OCI-LY7 (cell line): ENCODE data around the gene B4GAT1. TPM values are rescaled to one million over a fixed set of nuclear protein-coding genes. Genes with fewer than 3 reads are reported as not detected.

ENCODE experiments used
- BruUV-seq: library from RNA; stranded (reverse); fragments of 400-500 nt; replicated peaks from 2 replicates; lab custom pipeline; 2021; lab: Mats Ljungman, UMichigan
- CTCF ChIA-PET: fragments of 300-600 bp; sonication (Branson Sonifier 250); formaldehyde crosslinking; loops from one replicate; lab custom pipeline; 2022; ENCODE audit warnings: antibody characterized with exemption; ENCODE audit not compliant: unreplicated experiment; lab: Charles Lee
- POLR2A ChIA-PET: fragments of 300-600 bp; sonication (Branson Sonifier 250); formaldehyde crosslinking; loops from one replicate; lab custom pipeline; 2022; ENCODE audit warnings: antibody characterized with exemption; lab: Charles Lee
- DNase-seq: peaks from one replicate; pipeline ENCODE4 v3.0.0-alpha.2; 2015; ENCODE audit warnings: low spot score
- H2AFZ ChIP-seq: fragments of 200-600 bp; sonication (generic), shearing (Covaris generic); 2 replicates; pipeline ENCODE4 v1.6.1; 2014; ENCODE audit warnings: mild to moderate bottlenecking, antibody characterized with exemption, low read length, moderate library complexity
- H3K27ac ChIP-seq: fragments of 200-600 bp; sonication (generic); 2 replicates; pipeline ENCODE4 v1.5.1; 2014; ENCODE audit warnings: mixed run types, low read depth, mild to moderate bottlenecking, moderate library complexity, low read length, inconsistent platforms; ENCODE audit not compliant: poor library complexity, severe bottlenecking
- H3K36me3 ChIP-seq: fragments of 200-600 bp; sonication (generic); 2 replicates; pipeline ENCODE4 v1.6.1; 2014; ENCODE audit warnings: mild to moderate bottlenecking, antibody characterized with exemption, low read length, moderate library complexity, mixed read lengths; ENCODE audit not compliant: insufficient read depth
- H3K4me1 ChIP-seq: fragments of 200-600 bp; sonication (generic); 2 replicates; pipeline ENCODE4 v1.5.1; 2014; ENCODE audit warnings: mild to moderate bottlenecking, low read length; ENCODE audit not compliant: insufficient read depth, poor library complexity, severe bottlenecking
- H3K4me2 ChIP-seq: fragments of 200-600 bp; sonication (generic); 2 replicates; pipeline ENCODE4 v1.6.1; 2014; ENCODE audit warnings: mild to moderate bottlenecking, low read length
- H3K4me3 ChIP-seq: fragments of 200-600 bp; sonication (generic); 2 replicates; pipeline ENCODE4 v1.5.1; 2014; ENCODE audit warnings: mild to moderate bottlenecking, low read depth, low read length; ENCODE audit not compliant: poor library complexity, severe bottlenecking
- H3K79me2 ChIP-seq: fragments of 200-600 bp; sonication (generic); 2 replicates; pipeline ENCODE4 v1.6.1; 2016; ENCODE audit warnings: low read depth, mild to moderate bottlenecking, low read length, moderate library complexity, mixed read lengths; ENCODE audit not compliant: insufficient read depth
- H3K9me2 ChIP-seq: fragments of 200-600 bp; sonication (generic); 2 replicates; pipeline ENCODE4 v1.6.1; 2016; ENCODE audit warnings: mild to moderate bottlenecking, low read length, mixed read lengths; ENCODE audit not compliant: insufficient read depth
- H3K9me3 ChIP-seq: fragments of 200-600 bp; sonication (generic); 2 replicates; pipeline ENCODE4 v1.6.1; 2014; ENCODE audit warnings: mild to moderate bottlenecking, mixed run types, low read length, mixed read lengths
- H4K20me1 ChIP-seq: fragments of 200-600 bp; sonication (generic); 2 replicates; pipeline ENCODE4 v1.6.1; 2014; ENCODE audit warnings: mild to moderate bottlenecking, antibody characterized with exemption, low read length, moderate library complexity, mixed read lengths; ENCODE audit not compliant: insufficient read depth
- EZH2phosphoT487 ChIP-seq: fragments of 200-600 bp; sonication (generic); IDR thresholded peaks from 2 replicates; pipeline ENCODE4 v1.6.1; 2018; ENCODE audit warnings: low read depth, borderline replicate concordance, mild to moderate bottlenecking, mixed run types, antibody characterized with exemption, low read length, moderate library complexity, mixed read lengths
- intact Hi-C: fragments of 100-400 bp; cut with micrococcal nuclease; formaldehyde crosslinking; loops from one replicate; pipeline ENCODE4 v1.10.0; 2022; ENCODE audit not compliant: unreplicated experiment
- total RNA-seq, 2 experiments: library from RNA; depleted of rRNA in 1 of 2; stranded (reverse); fragments of >200 nt in 1 of 2; shearing (Covaris generic) in 1 of 2; gene quantifications; 2 replicates each; pipeline ENCODE4 v1.2.3, GENCODE V29; 2014 to 2022
- TF ChIP-seq, protein P1 (sequence below): fragments of 200-600 bp; sonication (generic); conservative IDR thresholded peaks from 2 replicates; pipeline ENCODE4 v1.5.1; 2014; ENCODE audit warnings: mild to moderate bottlenecking, antibody characterized with exemption, low read length, moderate library complexity, mixed read lengths

The B4GAT1 gene
- total RNA-seq, 2 experiments from 2014 or later: 9.8 to 11.7 TPM

DNA sequence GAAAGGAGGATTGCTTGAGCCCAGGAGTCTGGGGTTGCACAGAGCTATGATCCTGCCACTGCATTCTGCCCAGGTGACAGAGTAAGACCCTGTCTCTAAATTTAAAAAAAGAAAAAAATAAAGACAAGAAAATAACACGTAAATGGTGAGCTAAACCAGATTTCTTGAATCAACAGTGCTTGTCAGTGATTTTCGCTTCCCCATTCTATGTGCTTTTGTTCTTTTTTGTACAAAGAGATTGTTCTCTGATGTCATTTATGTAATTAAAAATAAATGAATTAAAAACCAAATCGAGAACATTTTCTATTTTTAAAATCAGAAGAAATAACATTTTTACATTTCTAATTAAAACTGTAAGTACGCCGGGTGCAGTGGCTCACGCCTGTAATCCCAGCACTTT, 43.9 kb upstream of the B4GAT1 start:
- ChIA-PET POLR2A (interaction anchor here (0.6 to 2.2 kb wide), 3 partner anchors 9 to 75 kb away, joined by 3 to 13 read pairs (median 3); partner anchors contain the start of genes PELI3 and SLC29A2), CTCF (interaction anchor here (0.8 kb wide), 1 partner anchor 13 kb away, joined by 6 read pairs; no protein-coding TSS in a partner anchor)
- H3K27ac ChIP-seq: peak overlapping the region; percentile 50
- no peaks in the 10 kb centered on the region for H3K36me3 ChIP-seq
- intact Hi-C loops: no loop called here
- no peaks in the 10 kb centered on the region for H3K9me3 ChIP-seq
- TF ChIP-seq, protein P1, sequence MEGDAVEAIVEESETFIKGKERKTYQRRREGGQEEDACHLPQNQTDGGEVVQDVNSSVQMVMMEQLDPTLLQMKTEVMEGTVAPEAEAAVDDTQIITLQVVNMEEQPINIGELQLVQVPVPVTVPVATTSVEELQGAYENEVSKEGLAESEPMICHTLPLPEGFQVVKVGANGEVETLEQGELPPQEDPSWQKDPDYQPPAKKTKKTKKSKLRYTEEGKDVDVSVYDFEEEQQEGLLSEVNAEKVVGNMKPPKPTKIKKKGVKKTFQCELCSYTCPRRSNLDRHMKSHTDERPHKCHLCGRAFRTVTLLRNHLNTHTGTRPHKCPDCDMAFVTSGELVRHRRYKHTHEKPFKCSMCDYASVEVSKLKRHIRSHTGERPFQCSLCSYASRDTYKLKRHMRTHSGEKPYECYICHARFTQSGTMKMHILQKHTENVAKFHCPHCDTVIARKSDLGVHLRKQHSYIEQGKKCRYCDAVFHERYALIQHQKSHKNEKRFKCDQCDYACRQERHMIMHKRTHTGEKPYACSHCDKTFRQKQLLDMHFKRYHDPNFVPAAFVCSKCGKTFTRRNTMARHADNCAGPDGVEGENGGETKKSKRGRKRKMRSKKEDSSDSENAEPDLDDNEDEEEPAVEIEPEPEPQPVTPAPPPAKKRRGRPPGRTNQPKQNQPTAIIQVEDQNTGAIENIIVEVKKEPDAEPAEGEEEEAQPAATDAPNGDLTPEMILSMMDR: no peak
- no peak overlapping the region for H3K4me3 ChIP-seq
- peak overlapping the region; percentile 72; the same call in 1 of the 2 replicates for H2AFZ ChIP-seq
- H3K4me1 ChIP-seq: peaks cover 24% of the 10 kb centered on the region
- BruUV-seq: no TSS peak
- no peaks in the 10 kb centered on the region for H3K79me2 ChIP-seq
- no peaks in the 10 kb centered on the region for H4K20me1 ChIP-seq
- H3K4me2 ChIP-seq: peak overlapping the region; percentile 63
- DNase-seq: peak; percentile 67
- H3K9me2 ChIP-seq: no peaks in the 10 kb centered on the region

DNA sequence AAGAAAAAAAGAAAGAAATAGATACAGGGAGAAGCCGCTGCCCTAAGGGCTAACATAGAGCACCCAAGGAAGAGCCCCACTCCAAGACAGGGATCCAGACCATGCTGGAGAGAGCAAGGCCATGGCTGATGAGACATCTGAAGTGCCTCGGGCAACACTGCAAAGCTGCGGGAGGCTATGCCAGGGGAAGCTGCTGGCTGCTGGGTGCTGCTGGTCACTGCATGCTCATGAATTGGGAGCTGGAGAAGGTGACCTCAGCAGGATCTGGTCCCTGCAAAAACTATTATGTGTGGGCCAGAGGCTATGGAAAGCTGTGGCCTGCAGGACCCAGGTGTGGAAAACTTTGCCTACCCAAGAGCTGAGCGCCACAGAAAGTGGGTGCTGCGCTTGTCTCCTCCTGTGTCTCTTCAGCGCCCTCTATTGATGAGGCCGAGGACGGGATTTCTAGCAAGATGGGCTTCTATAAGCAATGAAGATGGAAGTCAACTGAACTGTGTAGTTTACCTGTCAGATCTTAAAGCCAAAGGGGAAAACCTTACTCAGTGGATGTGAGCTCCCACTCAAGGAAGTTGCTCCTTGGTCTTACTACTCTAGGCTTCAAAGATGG, 41.5 kb upstream of the B4GAT1 start:
- Histone ChIP-seq H2AFZ (no peak overlapping the region), H3K36me3 (no peaks in the 10 kb centered on the region), H3K9me2 (no peaks in the 10 kb centered on the region), H3K79me2 (no peaks in the 10 kb centered on the region), H3K4me1 (peaks cover 33% of the 10 kb centered on the region), H3K27ac (no peak overlapping the region), H3K4me2 (no peak overlapping the region), H3K4me3 (no peak overlapping the region), H4K20me1 (no peaks in the 10 kb centered on the region), H3K9me3 (no peaks in the 10 kb centered on the region)
- DNase-seq: peak; percentile 80
- intact Hi-C loops: loop anchor here (1.0 kb wide), 1 partner anchor 78 kb away; no protein-coding TSS in a partner anchor
- BruUV-seq: no TSS peak
- CTCF ChIA-PET: interaction anchor here (0.8 to 0.9 kb wide), 2 partner anchors 33 to 58 kb away, joined by 3 read pairs; no protein-coding TSS in a partner anchor
- POLR2A ChIA-PET: interaction anchor here (0.6 to 1.1 kb wide), 5 partner anchors 9 to 76 kb away, joined by 3 to 5 read pairs (median 3); partner anchors contain the start of gene MRPL11
- TF ChIP-seq, protein P1: peak; percentile 88
- no peak for TF ChIP-seq EZH2phosphoT487
